IMR-90 (cell line): Measurements from ENCODE around the gene TBC1D17. TPM values are rescaled to one million over a fixed set of nuclear protein-coding genes. Genes with fewer than 3 reads are reported as not detected.

Source experiments
- ATAC-seq: fragments of 200-7000 bp; cut with Tn5 transposase; 2 replicates; pipeline ENCODE4 v1.9.1; 2020; ENCODE audit warnings: low read depth, mild to moderate bottlenecking, moderate library complexity
- BruUV-seq: library from RNA; stranded (reverse); fragments of 400-500 nt; replicated peaks from 2 replicates; lab custom pipeline; 2021; lab: Mats Ljungman, UMichigan
- CTCF ChIA-PET: fragments of 300-600 bp; formaldehyde crosslinking; extraction: SDS; loops from one replicate; lab custom pipeline; 2021; ENCODE audit warnings: antibody characterized with exemption; lab: Yijun Ruan, JAX
- POLR2A ChIA-PET: fragments of 300-600 bp; sonication (Branson Sonifier 250); formaldehyde crosslinking; loops from one replicate; lab custom pipeline; 2022; ENCODE audit warnings: antibody characterized with exemption; ENCODE audit not compliant: unreplicated experiment; lab: Charles Lee
- DNase-seq: peaks from one replicate; pipeline ENCODE4 v3.0.0; 2013
- H2AFZ ChIP-seq: replicated peaks from 2 replicates; pipeline ENCODE3; 2013; ENCODE audit warnings: low read length, mild to moderate bottlenecking; ENCODE audit not compliant: poor library complexity
- H2AK5ac ChIP-seq: 2 replicates; pipeline ENCODE4 v1.6.1; 2013; ENCODE audit warnings: low read depth, low read length, inconsistent platforms
- H2AK9ac ChIP-seq: replicated peaks from 2 replicates; pipeline ENCODE3; 2013; ENCODE audit warnings: mild to moderate bottlenecking, low read depth, low read length, moderate library complexity; ENCODE audit not compliant: poor library complexity
- H2BK120ac ChIP-seq: 2 replicates; pipeline ENCODE4 v1.6.1; 2013; ENCODE audit warnings: low read depth, low read length, inconsistent platforms
- H2BK15ac ChIP-seq: 3 replicates; pipeline ENCODE4 v1.6.1; 2013; ENCODE audit warnings: low read depth, low read length, inconsistent platforms
- H2BK20ac ChIP-seq: 2 replicates; pipeline ENCODE4 v1.6.1; 2013; ENCODE audit warnings: low read depth, mild to moderate bottlenecking, inconsistent platforms, low read length, moderate library complexity
- H2BK5ac ChIP-seq: 2 replicates; pipeline ENCODE4 v1.6.1; 2013; ENCODE audit warnings: mild to moderate bottlenecking, low read depth, low read length, inconsistent platforms; ENCODE audit not compliant: poor library complexity, severe bottlenecking
- H3K14ac ChIP-seq: replicated peaks from 2 replicates; pipeline ENCODE4 v1.6.1; 2013; ENCODE audit warnings: low read depth, low read length, inconsistent platforms
- H3K18ac ChIP-seq: 2 replicates; pipeline ENCODE4 v1.6.1; 2013; ENCODE audit warnings: low read depth, low read length, control low read depth
- H3K23ac ChIP-seq: 2 replicates; pipeline ENCODE4 v1.6.1; 2013; ENCODE audit warnings: low read depth, low read length, inconsistent platforms
- H3K27ac ChIP-seq: 2 replicates; pipeline ENCODE4 v1.5.1; 2013; ENCODE audit warnings: mild to moderate bottlenecking, control low read depth, low read length; ENCODE audit not compliant: insufficient read depth
- H3K27me3 ChIP-seq: 2 replicates; pipeline ENCODE4 v1.6.1; 2013; ENCODE audit warnings: low read length; ENCODE audit not compliant: control insufficient read depth, insufficient read depth
- H3K36me3 ChIP-seq: 2 replicates; pipeline ENCODE4 v1.6.1; 2013; ENCODE audit warnings: low read length, mixed read lengths; ENCODE audit not compliant: control insufficient read depth, insufficient read depth
- H3K4ac ChIP-seq: 2 replicates; pipeline ENCODE4 v1.6.1; 2013; ENCODE audit warnings: low read depth, low read length, inconsistent platforms
- H3K4me1 ChIP-seq: 2 replicates; pipeline ENCODE4 v1.6.1; 2013; ENCODE audit warnings: low read length, mixed read lengths; ENCODE audit not compliant: control insufficient read depth, insufficient read depth
- H3K4me2 ChIP-seq: 2 replicates; pipeline ENCODE4 v1.6.1; 2013; ENCODE audit warnings: low read depth, mild to moderate bottlenecking, control low read depth, low read length, moderate library complexity
- H3K4me3 ChIP-seq: 2 replicates; pipeline ENCODE4 v1.5.1; 2013; ENCODE audit warnings: low read depth, mild to moderate bottlenecking, control low read depth, low read length, moderate library complexity; ENCODE audit not compliant: insufficient read depth
- H3K56ac ChIP-seq: 2 replicates; pipeline ENCODE4 v1.6.1; 2013; ENCODE audit warnings: low read length, inconsistent platforms; ENCODE audit not compliant: insufficient read depth; ENCODE audit errors: extremely low read depth
- H3K79me1 ChIP-seq, 2 experiments: 2 replicates each; pipeline ENCODE4 v1.6.1; 2013; ENCODE audit warnings: low read length in 2 of 2, inconsistent platforms in 1 of 2, low read depth in 1 of 2
- H3K9ac ChIP-seq: 2 replicates; pipeline ENCODE4 v1.6.1; 2013; ENCODE audit warnings: low read depth, low read length, control low read depth
- H3K9me1 ChIP-seq: 2 replicates; pipeline ENCODE4 v1.6.1; 2013; ENCODE audit warnings: low read length, inconsistent platforms; ENCODE audit not compliant: insufficient read depth
- H3K9me3 ChIP-seq: 2 replicates; pipeline ENCODE4 v1.6.1; 2013; ENCODE audit warnings: low read length; ENCODE audit not compliant: control insufficient read depth, insufficient read depth
- H4K20me1 ChIP-seq: 2 replicates; pipeline ENCODE4 v1.6.1; 2013; ENCODE audit warnings: low read length, inconsistent platforms; ENCODE audit not compliant: insufficient read depth
- H4K5ac ChIP-seq: 2 replicates; pipeline ENCODE4 v1.6.1; 2013; ENCODE audit warnings: mild to moderate bottlenecking, low read depth, low read length, control low read depth
- H4K8ac ChIP-seq, 2 experiments: 2 replicates each; pipeline ENCODE4 v1.6.1; 2013; ENCODE audit warnings: low read depth in 2 of 2, low read length in 2 of 2, control low read depth in 1 of 2, inconsistent platforms in 1 of 2
- H4K91ac ChIP-seq: 2 replicates; pipeline ENCODE4 v1.6.1; 2013; ENCODE audit warnings: low read depth, low read length, inconsistent platforms; ENCODE audit not compliant: insufficient read depth
- BHLHE40 ChIP-seq: fragments of 150-350 bp; IDR thresholded peaks from 2 replicates; pipeline ENCODE4 v1.6.1; 2016; ENCODE audit warnings: mild to moderate bottlenecking, low read depth, low read length
- CEBPB ChIP-seq: IDR thresholded peaks from 2 replicates; pipeline ENCODE4 v1.6.1; 2012; ENCODE audit warnings: low read depth, low read length, improper control_type of control experiment
- CHD1 ChIP-seq: IDR thresholded peaks from 2 replicates; pipeline ENCODE4 v1.6.1; 2012; ENCODE audit warnings: low read depth, low read length, improper control_type of control experiment
- CTCF ChIP-seq: conservative IDR thresholded peaks from 2 replicates; pipeline ENCODE4 v1.5.1; 2012; ENCODE audit warnings: mild to moderate bottlenecking, low read depth, low read length, improper control_type of control experiment
- ELK1 ChIP-seq: fragments of 150-350 bp; IDR thresholded peaks from 2 replicates; pipeline ENCODE4 v1.6.1; 2016; ENCODE audit warnings: low read depth, mild to moderate bottlenecking, low read length, moderate library complexity, borderline replicate concordance
- FOS ChIP-seq: fragments of 150-350 bp; IDR thresholded peaks from 2 replicates; pipeline ENCODE4 v1.6.1; 2016; ENCODE audit warnings: low read depth, low read length
- MAFK ChIP-seq: IDR thresholded peaks from 2 replicates; pipeline ENCODE4 v1.6.1; 2012; ENCODE audit warnings: low read depth, low read length, improper control_type of control experiment
- MAZ ChIP-seq: IDR thresholded peaks from 2 replicates; pipeline ENCODE4 v1.6.1; 2012; ENCODE audit warnings: low read depth, mild to moderate bottlenecking, low read length, improper control_type of control experiment, moderate library complexity, borderline replicate concordance
- MXI1 ChIP-seq: IDR thresholded peaks from 2 replicates; pipeline ENCODE4 v1.6.1; 2012; ENCODE audit warnings: low read depth, mild to moderate bottlenecking, low read length, moderate library complexity, borderline replicate concordance
- NFE2L2 ChIP-seq: fragments of 150-350 bp; IDR thresholded peaks from 2 replicates; pipeline ENCODE4 v1.6.1; 2016; ENCODE audit warnings: low read depth, mild to moderate bottlenecking, low read length
- POLR2A ChIP-seq: IDR thresholded peaks from 2 replicates; pipeline ENCODE4 v1.6.1; 2012; ENCODE audit warnings: mild to moderate bottlenecking, low read depth, low read length
- RAD21 ChIP-seq: IDR thresholded peaks from 2 replicates; pipeline ENCODE4 v1.6.1; 2012; ENCODE audit warnings: low read length, improper control_type of control experiment
- RCOR1 ChIP-seq: IDR thresholded peaks from 2 replicates; pipeline ENCODE4 v1.6.1; 2012; ENCODE audit warnings: mild to moderate bottlenecking, low read length, improper control_type of control experiment; ENCODE audit not compliant: insufficient replicate concordance
- RFX5 ChIP-seq: IDR thresholded peaks from 2 replicates; pipeline ENCODE4 v1.8.0; 2012; ENCODE audit warnings: low read depth, mild to moderate bottlenecking, low read length, moderate library complexity
- SMC3 ChIP-seq: fragments of 150-350 bp; IDR thresholded peaks from 2 replicates; pipeline ENCODE4 v1.6.1; 2016; ENCODE audit warnings: low read depth, mild to moderate bottlenecking, antibody characterized with exemption, low read length, moderate library complexity
- USF2 ChIP-seq: fragments of 150-350 bp; IDR thresholded peaks from 2 replicates; pipeline ENCODE4 v1.6.1; 2017; ENCODE audit warnings: mild to moderate bottlenecking, antibody characterized with exemption, low read length, low read depth
- WGBS, 2 experiments: methylation state at CpG; one replicate each; pipeline versions ENCODE4 v1.1.5 to v1.1.7; 2013; ENCODE audit warnings: missing lambda C conversion rate in 2 of 2; ENCODE audit not compliant: insufficient read length in 1 of 2; ENCODE audit errors: extremely low coverage in 2 of 2; 5-methylcytosine and 5-hydroxymethylcytosine counted together
- dilution Hi-C: fragments of 300-500 bp; cut with HindIII; formaldehyde crosslinking; loops from one replicate; pipeline ENCODE4 v1.14.3; 2018; ENCODE audit warnings: low sequenced_read_pairs; ENCODE audit not compliant: unreplicated experiment
- in situ Hi-C: fragments of 300-500 bp; cut with MboI; formaldehyde crosslinking; loops from 3 replicates; pipeline ENCODE4 v1.14.3; 2019; ENCODE audit warnings: low sequenced_read_pairs, inconsistent platforms, mixed read lengths
- intact Hi-C: fragments of 100-400 bp; cut with micrococcal nuclease; formaldehyde crosslinking; loops from 2 replicates; pipeline ENCODE4 v1.10.0; 2022
- polyA plus RNA-seq, 3 experiments: library from polyadenylated mRNA; depleted of rRNA; stranded (reverse); fragments of >200 nt; gene quantifications; 2 replicates each; pipeline ENCODE4 v1.2.3, GENCODE V29; 2012; ENCODE audit warnings: low replicate concordance in 1 of 3
- total RNA-seq: library from RNA; depleted of rRNA; stranded (reverse); fragments of >200 nt; gene quantifications from 2 replicates; pipeline ENCODE4 v1.2.3, GENCODE V29; 2012

TBC1D17 gene
- total and polyA plus RNA-seq, 2 of the 4 experiments (the other 2 are of a cell fraction) = 1.1 to 27.8 TPM

GRCh38 chr19:49863935-49864320 lies 13.6 kb upstream of the TBC1D17 start:
- H2BK15ac ChIP-seq = no peak overlapping the region
- H3K79me1 ChIP-seq = peaks cover 23 to 69% of the 10 kb centered on the region in 2 experiments
- TF ChIP-seq RAD21 (no peak), BHLHE40 (no peak), RCOR1 (no peak), CEBPB (no peak), ELK1 (no peak), USF2 (no peak), CHD1 (no peak), MAZ (no peak), POLR2A (no peak), CTCF (no peak), MAFK (no peak), RFX5 (no peak), MXI1 (no peak), NFE2L2 (no peak), FOS (no peak), SMC3 (no peak)
- BruUV-seq = no TSS peak
- in situ Hi-C loops (no loop called here), dilution Hi-C loops (no loop called here), intact Hi-C loops (no loop called here)
- H3K56ac ChIP-seq = no peak overlapping the region
- H2AK9ac ChIP-seq = no peak overlapping the region
- no peak overlapping the region for H4K5ac ChIP-seq
- no peak overlapping the region for H2AFZ ChIP-seq
- H2AK5ac ChIP-seq = no peak overlapping the region
- H3K4me3 ChIP-seq = no peak overlapping the region
- no peak overlapping the region for H3K9ac ChIP-seq
- no peak overlapping the region for H3K4ac ChIP-seq
- H2BK5ac ChIP-seq = no peak overlapping the region
- H3K4me2 ChIP-seq = no peak overlapping the region
- H3K9me3 ChIP-seq = no peaks in the 10 kb centered on the region
- peaks cover 13% of the 10 kb centered on the region for H3K9me1 ChIP-seq
- ATAC-seq (no peak), DNase-seq (no peak)
- no peak overlapping the region for H3K14ac ChIP-seq
- no peaks in the 10 kb centered on the region for H3K27me3 ChIP-seq
- WGBS, 2 experiments = 97% methylated on average over 15 of the region's 17 CpGs; no CpG with 5 or more reads in 1 of the 2 experiments
- no peak overlapping the region for H2BK20ac ChIP-seq
- H3K23ac ChIP-seq = no peak overlapping the region
- POLR2A ChIA-PET = no interaction called here
- no peak overlapping the region for H4K8ac ChIP-seq
- CTCF ChIA-PET = no interaction called here
- H4K91ac ChIP-seq = no peak overlapping the region
- no peak overlapping the region for H3K18ac ChIP-seq
- H2BK120ac ChIP-seq = no peak overlapping the region
- peaks cover 46% of the 10 kb centered on the region for H3K36me3 ChIP-seq
- peaks cover 26% of the 10 kb centered on the region for H4K20me1 ChIP-seq
- no peak overlapping the region for H3K27ac ChIP-seq
- H3K4me1 ChIP-seq = peaks cover 9% of the 10 kb centered on the region
